ENCODE measurements around the gene SIGLEC10. TPM values are rescaled to one million over a fixed set of nuclear protein-coding genes. Genes with fewer than 3 reads are reported as not detected.
"Not testable (repeated sequence)": the region's sequence is repeated elsewhere in the genome, so short reads cannot be mapped to it uniquely, and the experiment has no call there.

The SIGLEC10 gene
- polyA plus RNA-seq, 1 donor, result 1.7 TPM

- no peak for DNase-seq
Observed at GRCh38 chr19:51440052-51440451, 22.6 kb upstream of the SIGLEC10 start.

GRCh38 chr19:51439021-51439465 is 21.6 kb upstream of the SIGLEC10 start:
- no peak for DNase-seq

- DNase-seq, result no peak
Observed at GRCh38 chr19:51434456-51434855, 17.0 kb upstream of the SIGLEC10 start.

- no peak for DNase-seq
Observed at GRCh38 chr19:51433043-51433442, 15.6 kb upstream of the SIGLEC10 start.

- DNase-seq, result no peak
Observed at GRCh38 chr19:51431124-51431523, 13.7 kb upstream of the SIGLEC10 start.

GRCh38 chr19:51430221-51430620 is 12.8 kb upstream of the SIGLEC10 start:
- DNase-seq, result no peak

- DNase-seq, result no peak
Observed at GRCh38 chr19:51427201-51427600, 9.8 kb upstream of the SIGLEC10 start.

- DNase-seq, result peak; percentile 60
Observed at GRCh38 chr19:51422053-51422448, 4.6 kb upstream of the SIGLEC10 start.

GRCh38 chr19:51421229-51422052 is 4.0 kb upstream of the SIGLEC10 start:
- DNase-seq, result no peak

- DNase-seq, result not testable (repeated sequence)
Observed at GRCh38 chr19:51420511-51420910, 3.1 kb upstream of the SIGLEC10 start.

- DNase-seq, result no peak
Observed at GRCh38 chr19:51418707-51419106, 1.3 kb upstream of the SIGLEC10 start.

- DNase-seq, result no peak
Observed at GRCh38 chr19:51417810-51418157, 342 bp upstream of the SIGLEC10 start.

GRCh38 chr19:51416422-51416821 is 1.0 kb downstream of the SIGLEC10 start:
- not testable (repeated sequence) for DNase-seq

- DNase-seq, result no peak
Observed at GRCh38 chr19:51415187-51415586, 2.3 kb downstream of the SIGLEC10 start.

- no peak for DNase-seq
Observed at GRCh38 chr19:51410950-51411748, 6.3 kb downstream of the SIGLEC10 start.

- DNase-seq, result no peak
Observed at GRCh38 chr19:51407511-51408131, 9.8 kb downstream of the SIGLEC10 start.

GRCh38 chr19:51402117-51402516 is 15.3 kb downstream of the SIGLEC10 start:
- no peak for DNase-seq

- not testable (repeated sequence) for DNase-seq
Observed at GRCh38 chr19:51399936-51400335, 17.5 kb downstream of the SIGLEC10 start.

- no peak for DNase-seq
Observed at GRCh38 chr19:51399231-51399630, 18.2 kb downstream of the SIGLEC10 start.

- DNase-seq, result no peak
Observed at GRCh38 chr19:51398096-51398704, 19.2 kb downstream of the SIGLEC10 start.

GRCh38 chr19:51397453-51397852 is 20.0 kb downstream of the SIGLEC10 start:
- DNase-seq, result not testable (repeated sequence)

GRCh38 chr19:51396175-51396574 is 21.3 kb downstream of the SIGLEC10 start:
- DNase-seq, result no peak

Data from hindlimb muscle (tissue), 1 donor.